ENCODE data around the gene EFNA5.
"Not testable (repeated sequence)": the region's sequence is repeated elsewhere in the genome, so short reads cannot be mapped to it uniquely, and the experiment has no call there.

The EFNA5 gene

GRCh38 chr5:107476783-107477182 lies 194.0 kb downstream of the EFNA5 start:
- peak; percentile 86 for DNase-seq

GRCh38 chr5:107474716-107475489 lies 195.8 kb downstream of the EFNA5 start:
- peak; percentile 59 for DNase-seq

- no peak for DNase-seq
These were observed 196.4 kb downstream of the EFNA5 start for GRCh38 chr5:107474361-107474715.

DNA sequence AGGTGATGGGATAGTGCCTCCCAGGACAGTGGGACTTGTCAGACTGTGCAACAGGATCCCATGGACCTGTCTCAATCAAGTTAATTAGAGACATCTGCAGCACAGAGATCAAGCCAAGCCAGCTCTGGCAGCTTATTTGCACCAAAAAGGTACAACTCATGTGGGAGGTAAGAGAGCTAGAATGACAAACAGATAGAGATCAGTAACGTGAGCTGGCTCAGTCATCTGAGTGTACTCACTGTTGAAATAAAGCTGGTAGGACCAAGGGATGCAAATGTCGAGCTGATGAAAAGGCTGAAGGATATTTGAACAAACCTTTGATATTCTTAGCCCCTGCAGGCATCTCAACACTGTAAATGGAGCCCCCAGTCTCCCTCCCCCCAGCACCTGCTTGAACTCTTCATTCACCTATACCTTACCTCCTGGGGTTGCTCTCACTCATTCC lies 198.1 kb downstream of the EFNA5 start:
- no peak for DNase-seq

GRCh38 chr5:107470295-107470582 lies 200.5 kb downstream of the EFNA5 start:
- DNase-seq: no peak

- no peak for DNase-seq
These were observed 201.0 kb downstream of the EFNA5 start for GRCh38 chr5:107469485-107470294.

DNA sequence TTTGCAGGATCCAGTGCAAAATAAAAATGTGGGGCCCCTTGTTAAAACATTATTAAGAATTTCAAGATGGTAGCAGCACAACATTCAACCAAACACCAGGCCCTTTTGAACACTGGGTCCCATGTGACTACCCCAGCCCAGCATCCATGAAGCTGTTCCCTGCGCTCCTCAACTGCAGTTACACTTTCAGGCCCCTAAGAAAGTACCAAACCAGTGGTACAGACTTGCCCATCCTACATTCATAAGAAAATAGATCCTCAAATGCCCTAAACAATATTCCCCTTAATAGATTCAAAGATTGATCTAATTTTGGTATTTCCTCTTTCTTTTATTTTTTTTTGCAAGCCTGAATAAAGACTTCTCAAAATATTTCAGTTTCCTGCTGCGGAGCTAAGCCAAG lies 201.7 kb downstream of the EFNA5 start:
- no peak for DNase-seq

DNA sequence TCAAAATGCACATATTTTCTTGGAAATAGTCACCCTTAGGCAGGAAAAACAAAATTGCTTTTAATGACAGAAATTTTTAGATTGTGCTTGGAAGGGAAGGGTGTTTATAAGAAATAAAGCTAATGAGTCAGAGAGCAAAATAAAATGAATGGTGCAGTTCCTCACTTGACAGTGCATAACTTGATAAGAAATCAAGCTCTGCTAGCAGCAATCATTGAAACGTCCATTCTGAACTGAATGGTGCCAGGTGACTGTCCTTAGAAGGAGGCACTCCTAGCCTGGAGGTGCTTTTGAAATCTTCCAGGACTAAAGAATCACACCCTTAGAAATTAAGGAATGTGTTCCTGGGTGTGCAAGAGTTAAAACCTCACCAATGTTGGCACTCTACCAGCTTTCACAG lies 202.5 kb downstream of the EFNA5 start:
- DNase-seq: no peak

- no peak for DNase-seq
These were observed 203.4 kb downstream of the EFNA5 start for GRCh38 chr5:107467137-107467932.

- DNase-seq: no peak
These were observed 204.4 kb downstream of the EFNA5 start for GRCh38 chr5:107466233-107466769.

GRCh38 chr5:107464876-107465275 lies 205.9 kb downstream of the EFNA5 start:
- DNase-seq: no peak

- DNase-seq: no peak
These were observed 206.3 kb downstream of the EFNA5 start for GRCh38 chr5:107464416-107464815.

DNA sequence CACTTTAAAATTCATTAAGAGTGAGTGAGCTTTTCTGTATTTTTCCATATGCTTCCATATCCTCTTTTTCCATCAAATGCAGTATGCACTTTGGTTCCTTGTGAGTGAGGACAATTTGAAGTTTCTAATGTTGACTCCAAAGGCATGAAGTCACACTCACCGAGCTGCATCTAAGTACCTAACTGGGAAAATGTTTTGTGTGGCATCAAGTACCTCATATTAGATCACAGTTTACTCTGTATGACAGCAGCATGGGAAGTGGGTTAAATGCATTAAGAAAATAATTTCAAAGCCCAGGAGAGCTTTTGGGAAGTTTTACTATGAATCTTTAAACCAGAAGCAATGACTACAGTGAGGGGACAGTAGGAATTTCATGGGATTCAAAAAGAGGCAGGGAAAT lies 207.0 kb downstream of the EFNA5 start:
- no peak for DNase-seq

DNA sequence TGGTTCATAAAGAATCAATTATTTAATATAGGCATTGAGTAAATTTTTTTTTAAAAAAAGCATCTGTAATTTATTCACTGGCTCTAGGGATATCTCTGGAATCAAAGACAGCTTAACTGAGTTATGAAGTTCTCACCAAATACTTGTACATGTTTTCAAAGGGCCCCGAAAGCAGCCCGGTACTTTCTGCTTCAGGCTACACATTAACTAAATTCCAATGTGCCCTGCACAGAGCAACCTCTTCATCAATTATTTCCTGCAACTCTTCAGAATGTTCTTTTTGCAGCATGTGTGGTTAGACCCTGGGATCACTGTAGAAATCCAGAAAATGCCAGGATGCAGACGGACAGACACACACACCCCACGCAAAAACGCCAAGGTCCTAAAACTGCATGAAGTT lies 209.0 kb downstream of the EFNA5 start:
- no peak for DNase-seq

DNA sequence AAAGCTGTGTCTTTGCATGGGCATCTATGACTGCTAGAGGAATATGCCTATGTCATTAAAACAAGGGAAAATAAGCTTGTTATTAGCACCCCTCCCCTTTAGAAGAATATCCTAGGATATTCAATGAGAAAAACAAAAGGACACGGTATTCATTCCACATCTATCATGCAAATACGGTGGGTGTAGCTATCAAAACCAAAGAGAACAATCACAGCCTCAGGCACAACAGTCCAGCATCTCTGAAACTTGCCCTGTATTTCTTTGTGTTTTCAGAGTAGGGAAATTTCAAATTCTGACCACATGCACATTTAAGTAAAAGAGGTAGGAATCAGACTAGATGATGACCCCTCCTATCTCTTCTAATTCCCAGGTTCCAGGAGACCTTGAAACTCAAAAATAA lies 209.9 kb downstream of the EFNA5 start:
- no peak for DNase-seq

DNA sequence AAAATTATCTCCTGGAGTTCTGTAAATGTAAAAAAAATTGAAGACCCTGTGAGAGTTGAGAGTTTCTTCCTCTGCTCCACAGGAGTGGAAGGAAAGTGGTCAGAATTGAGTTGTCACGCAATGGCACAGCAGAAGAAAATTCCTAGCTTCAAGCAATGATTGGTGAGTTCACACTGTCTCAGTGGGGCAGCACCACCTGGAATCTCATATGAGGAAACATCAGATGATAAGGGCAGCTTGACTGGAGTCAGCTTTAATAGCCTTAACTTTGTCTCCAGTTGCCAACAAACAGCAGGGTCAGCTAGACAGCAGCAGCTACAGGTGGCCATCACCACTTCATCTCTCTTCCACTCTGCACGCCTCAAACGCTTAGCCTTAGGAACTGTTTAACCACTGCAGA lies 211.1 kb downstream of the EFNA5 start:
- no peak for DNase-seq

GRCh38 chr5:107458322-107458721 lies 212.4 kb downstream of the EFNA5 start:
- no peak for DNase-seq

DNA sequence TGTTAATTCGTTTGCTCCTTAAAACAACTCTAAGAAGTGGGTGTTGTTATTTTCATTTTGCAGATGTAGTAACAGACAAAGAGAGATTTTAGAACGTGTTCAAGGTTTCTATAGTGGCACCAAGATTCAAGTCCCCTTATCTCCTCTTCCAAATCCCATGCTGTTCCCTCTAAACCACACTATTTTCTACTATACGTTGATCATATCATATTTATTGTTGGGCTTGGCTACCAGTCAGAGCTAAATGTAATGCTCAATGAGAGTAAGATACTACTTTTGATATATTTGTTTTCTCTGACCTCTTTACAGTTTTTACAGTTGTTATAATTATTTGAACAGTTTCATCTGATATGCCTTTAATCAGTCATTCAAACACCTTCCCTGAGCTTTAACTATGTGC lies 212.9 kb downstream of the EFNA5 start:
- DNase-seq: no peak

DNA sequence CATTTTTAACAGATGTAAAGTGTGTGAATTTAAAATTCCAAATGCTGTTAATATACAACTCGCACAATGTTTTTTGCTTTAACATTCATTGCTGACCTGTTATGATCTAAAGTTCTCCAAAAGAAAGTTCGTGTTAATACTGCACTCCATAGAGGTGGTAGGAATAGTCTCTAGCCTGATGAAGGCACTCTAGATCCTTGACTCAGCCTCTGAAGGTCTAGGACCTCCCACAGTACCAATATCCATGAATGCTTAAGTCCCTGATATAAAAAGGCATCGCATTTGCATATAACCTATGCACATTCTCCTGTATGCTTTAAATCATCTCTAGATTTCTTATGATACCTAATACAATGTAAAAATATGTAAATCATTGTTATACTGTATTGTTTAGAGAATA lies 213.6 kb downstream of the EFNA5 start:
- no peak for DNase-seq

DNA sequence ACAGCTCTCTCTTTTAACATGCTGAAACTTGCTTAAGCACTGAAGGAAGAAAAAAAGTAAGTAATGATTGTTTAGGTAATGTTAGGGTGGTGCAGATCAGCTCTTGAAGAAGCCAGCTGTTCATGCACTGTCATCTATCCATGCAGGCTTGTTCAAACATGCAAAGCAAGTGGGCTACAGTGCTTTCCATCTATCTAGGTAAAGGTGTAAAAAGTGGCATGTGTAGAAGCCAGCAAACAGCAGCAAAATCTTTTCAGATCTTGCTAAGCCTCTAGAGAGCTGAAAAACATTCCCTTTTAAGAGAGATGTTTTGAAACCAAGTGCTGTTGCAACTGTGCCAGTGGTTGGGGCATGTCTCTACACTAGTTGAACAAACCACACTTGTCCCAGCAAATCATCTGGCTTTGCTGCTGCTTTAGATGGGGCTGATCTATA lies 214.4 kb downstream of the EFNA5 start:
- DNase-seq: no peak

DNA sequence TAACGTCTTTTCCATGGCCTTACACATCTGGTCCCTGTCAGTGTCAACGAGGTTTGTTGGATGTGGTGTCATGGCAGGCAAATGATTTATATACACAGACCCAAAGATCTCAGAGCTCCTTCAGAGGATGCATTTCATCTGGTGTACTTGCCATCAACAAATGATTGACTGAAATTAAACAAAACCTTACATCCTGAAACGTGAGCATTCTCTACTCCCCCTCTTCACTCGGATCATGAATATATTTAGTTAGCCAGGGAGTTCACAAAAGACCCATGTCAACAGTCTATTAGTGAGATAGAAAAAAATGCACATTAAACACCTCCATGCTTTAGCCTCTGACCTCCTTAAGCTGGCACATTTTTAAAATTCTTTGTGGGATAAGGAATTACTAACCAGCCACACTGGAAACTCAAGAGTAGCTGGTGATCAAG lies 215.6 kb downstream of the EFNA5 start:
- DNase-seq: no peak

- DNase-seq: not testable (repeated sequence)
These were observed 218.9 kb downstream of the EFNA5 start for GRCh38 chr5:107451827-107452226.

- no peak for DNase-seq
These were observed 219.7 kb downstream of the EFNA5 start for GRCh38 chr5:107451028-107451427.
